ENCODE measurements around the gene HDAC4.

- TF ChIP-seq, protein P1, sequence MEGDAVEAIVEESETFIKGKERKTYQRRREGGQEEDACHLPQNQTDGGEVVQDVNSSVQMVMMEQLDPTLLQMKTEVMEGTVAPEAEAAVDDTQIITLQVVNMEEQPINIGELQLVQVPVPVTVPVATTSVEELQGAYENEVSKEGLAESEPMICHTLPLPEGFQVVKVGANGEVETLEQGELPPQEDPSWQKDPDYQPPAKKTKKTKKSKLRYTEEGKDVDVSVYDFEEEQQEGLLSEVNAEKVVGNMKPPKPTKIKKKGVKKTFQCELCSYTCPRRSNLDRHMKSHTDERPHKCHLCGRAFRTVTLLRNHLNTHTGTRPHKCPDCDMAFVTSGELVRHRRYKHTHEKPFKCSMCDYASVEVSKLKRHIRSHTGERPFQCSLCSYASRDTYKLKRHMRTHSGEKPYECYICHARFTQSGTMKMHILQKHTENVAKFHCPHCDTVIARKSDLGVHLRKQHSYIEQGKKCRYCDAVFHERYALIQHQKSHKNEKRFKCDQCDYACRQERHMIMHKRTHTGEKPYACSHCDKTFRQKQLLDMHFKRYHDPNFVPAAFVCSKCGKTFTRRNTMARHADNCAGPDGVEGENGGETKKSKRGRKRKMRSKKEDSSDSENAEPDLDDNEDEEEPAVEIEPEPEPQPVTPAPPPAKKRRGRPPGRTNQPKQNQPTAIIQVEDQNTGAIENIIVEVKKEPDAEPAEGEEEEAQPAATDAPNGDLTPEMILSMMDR (IDR thresholded peaks at IDR 0.05): no peak
- no peak for TF ChIP-seq POLR2A (IDR thresholded peaks at IDR 0.05)
These were observed 52.0 kb downstream of the HDAC4 start for GRCh38 chr2:239348563-239349452.
